Omental fat pad (tissue), 4 donors: ENCODE measurements around the gene KRTAP4-5. TPM values are rescaled to one million over a fixed set of nuclear protein-coding genes. Genes with fewer than 3 reads are reported as not detected.
"Not testable (repeated sequence)": the region's sequence is repeated elsewhere in the genome, so short reads cannot be mapped to it uniquely, and the experiment has no call there.

Experiments
- ATAC-seq: fragments of 150-250 bp; one replicate; pipeline ENCODE4 v1.9.1; 2016; ENCODE audit warnings: mild to moderate bottlenecking, moderate library complexity; ENCODE audit not compliant: low FRiP score
- DNase-seq: peaks from one replicate; pipeline ENCODE4 v3.0.0-alpha.2; 2019; ENCODE audit warnings: low spot score
- CTCF ChIP-seq, 3 donors: fragments of 450-650 bp; IDR thresholded peaks; one replicate each; pipeline ENCODE4 v1.5.1; 2016 to 2017; ENCODE audit warnings: antibody characterized with exemption in 3 of 3, mild to moderate bottlenecking in 3 of 3, moderate library complexity in 2 of 3
- total RNA-seq, 4 donors: library from RNA; depleted of rRNA; stranded (reverse); fragments of >200 nt; gene quantifications; one replicate each; pipeline ENCODE4 v1.1.0, GENCODE V29; 2016

KRTAP4-5 gene
- total RNA-seq, 4 donors from 2014 or later = not detected

GRCh38 chr17:41131979-41132378 lies 17.6 kb downstream of the KRTAP4-5 start:
- ATAC-seq (no peak), DNase-seq (no peak)
- no peak for TF ChIP-seq CTCF (IDR thresholded peaks at IDR 0.05)

- DNase-seq (no peak), ATAC-seq (no peak)
- no peak for TF ChIP-seq CTCF (IDR thresholded peaks at IDR 0.05)
Measured at GRCh38 chr17:41127371-41127770, 22.3 kb downstream of the KRTAP4-5 start.

GRCh38 chr17:41126412-41126811 lies 23.2 kb downstream of the KRTAP4-5 start:
- no peak for ATAC-seq
- DNase-seq = no peak
- TF ChIP-seq CTCF (IDR thresholded peaks at IDR 0.05) = no peak

- DNase-seq = no peak
- ATAC-seq = no peak
- no peak for TF ChIP-seq CTCF (IDR thresholded peaks at IDR 0.05)
Measured at GRCh38 chr17:41125064-41125463, 24.6 kb downstream of the KRTAP4-5 start.

GRCh38 chr17:41123991-41124371 lies 25.6 kb downstream of the KRTAP4-5 start, which contains the start of gene KRTAP4-12:
Gene KRTAP4-12 (minus strand): TSS chr17:41124182. CDS start chr17:41124122, 60 bp downstream.
- not testable (repeated sequence) for ATAC-seq, DNase-seq

- DNase-seq, ATAC-seq: not testable (repeated sequence)
Measured at GRCh38 chr17:41123292-41123990, 26.2 kb downstream of the KRTAP4-5 start.

GRCh38 chr17:41121742-41122141 lies 27.9 kb downstream of the KRTAP4-5 start:
- ATAC-seq (no peak), DNase-seq (no peak)
- TF ChIP-seq CTCF (IDR thresholded peaks at IDR 0.05) = no peak

- not testable (repeated sequence) for ATAC-seq, DNase-seq
Measured at GRCh38 chr17:41119696-41120690, 29.6 kb downstream of the KRTAP4-5 start.
